Motor neuron (in vitro differentiated cells): Measurements from ENCODE around the gene IGSF9B. TPM values are rescaled to one million over a fixed set of nuclear protein-coding genes. Genes with fewer than 3 reads are reported as not detected.

Source experiments
- ATAC-seq, 8 experiments: fragments of 200-7000 bp; cut with Tn5 transposase; replicated peaks in 6 of 8; 2 replicates each; pipeline ENCODE4 v1.8.0; 2021; ENCODE audit warnings: mild to moderate bottlenecking in 8 of 8, moderate library complexity in 8 of 8
- H3K27ac ChIP-seq, 2 donors: fragments of 250-450 bp; sonication (Bioruptor Pico); 2 replicates each; pipeline ENCODE4 v1.9.0; 2021; ENCODE audit warnings: antibody characterized with exemption in 2 of 2, mild to moderate bottlenecking in 2 of 2, moderate library complexity in 1 of 2
- H3K4me1 ChIP-seq, 2 donors: fragments of 250-450 bp; sonication (Bioruptor Pico); replicated peaks in 1 of 2; 2 replicates each; pipeline ENCODE4 v1.6.1; 2021; ENCODE audit warnings: antibody characterized with exemption in 2 of 2, mild to moderate bottlenecking in 2 of 2, moderate library complexity in 1 of 2
- H3K4me3 ChIP-seq, 5 donors: fragments of 250-450 bp; sonication (Bioruptor Pico); 2 replicates each; pipeline ENCODE4 v1.9.0; 2021; ENCODE audit warnings: antibody characterized with exemption in 5 of 5, mild to moderate bottlenecking in 5 of 5, moderate library complexity in 4 of 5
- WGBS, 10 experiments: fragments of 450-650 bp; shearing (Covaris generic); methylation state at CpG; one replicate each; pipeline ENCODE4 v1.0.0; 2022; 5-methylcytosine and 5-hydroxymethylcytosine counted together
- in situ Hi-C, 9 experiments: fragments of 400-800 bp; cut with MboI; loops; one replicate each; pipeline ENCODE4 v1.15.0; 2021; ENCODE audit warnings: low sequenced_read_pairs in 9 of 9, low pct_unique_long_range_greater_than_20kb in 2 of 9; ENCODE audit not compliant: unreplicated experiment in 9 of 9
- total RNA-seq, 8 experiments: library from RNA; unstranded; fragments of 300-600 nt; gene quantifications; 2 replicates each; pipeline versions ENCODE4 v1.2.3 to v1.2.4, GENCODE V29; 2022

IGSF9B gene
- total RNA-seq, 8 experiments from 2014 or later = 1.3 to 32.1 (median 9.8) TPM

DNA sequence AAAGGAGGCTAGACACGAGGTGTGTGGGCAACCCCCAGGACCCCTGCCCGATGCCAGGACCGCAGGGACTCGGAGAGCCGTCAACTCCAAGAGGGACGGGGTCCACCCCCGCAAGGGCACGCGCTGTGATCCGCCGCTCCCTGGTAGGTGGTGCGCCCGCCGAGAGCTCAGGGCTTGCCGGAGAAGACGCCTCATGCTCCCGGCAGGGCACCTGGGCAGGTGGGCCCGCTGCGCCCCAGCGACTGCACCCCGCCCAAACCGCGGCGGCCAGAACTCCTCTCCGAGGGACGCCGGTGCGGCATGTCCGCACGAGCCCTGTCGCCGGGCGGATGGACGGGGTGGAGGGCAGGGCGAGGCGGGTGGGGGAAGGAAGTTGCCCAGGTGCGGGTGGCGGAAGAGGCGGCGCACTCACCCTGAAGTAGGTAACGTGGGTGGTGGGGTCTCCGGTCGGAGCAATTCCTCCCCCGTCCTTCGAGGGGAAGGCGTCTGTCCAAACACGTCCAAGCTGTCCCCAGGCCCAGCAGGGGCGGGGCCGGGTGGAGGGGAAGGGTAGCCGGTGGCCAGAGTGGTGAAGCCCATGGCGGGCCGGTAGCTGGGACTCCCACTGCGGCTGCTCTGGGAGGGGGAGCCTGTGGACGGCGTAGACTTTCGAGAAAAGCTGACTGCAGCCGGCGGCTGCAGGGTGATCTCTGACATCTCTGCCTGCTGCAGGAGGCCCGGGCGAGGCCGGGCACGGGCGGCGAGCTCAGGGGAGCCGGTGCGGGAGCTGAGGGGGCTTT is 37.2 kb downstream of the IGSF9B start:
- H3K4me1 ChIP-seq = peaks cover 2 to 18% of the 10 kb centered on the region in 2 donors
- no peak for ATAC-seq
- in situ Hi-C loops = loop anchor here in 1 of 9 experiments (10.0 kb wide), 1 partner anchor 225 kb away; no protein-coding TSS in a partner anchor
- H3K4me3 ChIP-seq = no peak overlapping the region
- no CpG with 5 or more reads among the region's 66 CpGs for WGBS, 10 experiments
- H3K27ac ChIP-seq = no peak overlapping the region

DNA sequence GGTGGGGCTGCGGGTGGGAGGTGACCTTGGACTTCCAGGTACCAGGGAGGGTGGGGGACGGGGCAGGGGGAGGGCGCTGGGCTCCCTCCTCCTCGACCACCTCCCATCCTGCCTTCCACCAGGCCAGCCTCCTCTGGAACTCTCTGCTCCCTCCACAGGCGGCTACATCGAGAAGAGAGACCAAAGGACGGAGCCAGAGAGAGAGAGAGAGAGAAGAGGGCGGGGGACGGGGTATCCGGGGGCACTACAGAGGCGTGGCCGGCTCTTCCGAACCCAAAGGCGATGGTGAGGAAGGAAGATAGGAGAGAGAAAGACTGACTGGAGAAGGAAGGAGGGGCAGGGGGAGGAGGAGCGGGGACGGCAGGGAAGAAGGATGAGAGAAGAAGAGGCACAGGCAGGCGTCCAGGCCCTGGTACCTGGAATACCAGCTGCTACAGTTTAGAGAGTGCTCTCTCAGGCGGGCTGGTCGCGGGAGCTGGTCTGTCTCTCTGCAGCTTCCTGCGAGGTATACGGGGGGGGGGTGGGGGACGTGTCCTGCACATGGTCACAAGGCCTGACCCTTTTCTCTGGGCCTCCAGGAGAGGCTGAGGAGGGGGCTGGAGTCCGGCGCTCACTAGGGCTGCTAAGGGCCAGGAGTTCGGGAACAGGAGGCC is 38.0 kb downstream of the IGSF9B start:
- in situ Hi-C loops = no loop called here
- peak in 7 of 8 experiments; percentile 19 to 76 (median 52) for ATAC-seq
- WGBS, 10 experiments = no CpG with 5 or more reads among the region's 26 CpGs
- peaks cover 2 to 18% of the 10 kb centered on the region in 2 donors for H3K4me1 ChIP-seq
- peak overlapping the region in 1 of 2 donors; percentile 10 for H3K27ac ChIP-seq
- H3K4me3 ChIP-seq = no peak overlapping the region

DNA sequence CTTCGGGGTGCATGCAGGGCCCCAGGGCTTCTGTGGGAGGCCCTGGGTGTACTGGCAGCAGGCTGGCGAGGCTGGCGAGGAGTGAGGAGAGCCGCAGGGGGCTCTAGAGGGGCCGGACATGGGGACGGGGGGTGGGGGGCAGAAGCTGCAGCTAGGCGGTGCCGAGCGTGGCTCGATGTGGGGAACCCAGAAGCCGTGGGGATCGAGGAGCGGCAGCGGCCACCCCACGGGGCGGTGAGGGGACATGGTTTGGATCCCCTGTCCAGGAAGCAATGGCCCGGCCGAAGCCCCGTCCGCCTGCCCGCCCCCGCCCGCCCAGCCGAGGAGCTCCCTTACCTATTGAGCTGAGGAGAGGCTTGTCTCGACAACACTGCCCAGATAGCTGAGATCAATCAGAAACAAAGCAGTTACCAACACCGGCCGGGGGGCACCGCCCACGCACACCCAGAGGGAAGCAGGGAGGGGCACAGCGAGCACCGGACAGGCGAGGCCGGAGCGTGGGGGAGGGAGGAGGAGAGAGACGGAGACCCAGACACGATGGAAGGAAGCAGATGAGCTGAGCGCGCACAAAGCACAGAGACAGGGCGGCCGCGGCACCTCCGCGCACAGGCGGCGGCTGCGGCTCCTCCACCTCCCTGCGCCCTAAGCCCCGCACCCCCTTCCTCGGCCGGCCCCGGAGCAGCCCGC is 38.7 kb downstream of the IGSF9B start:
- peak; percentile 24 to 81 (median 55) for ATAC-seq
- Histone ChIP-seq H3K4me3 (no peak overlapping the region), H3K27ac (peak overlapping the region in 1 of 2 donors; percentile 10), H3K4me1 (peaks cover 2 to 18% of the 10 kb centered on the region in 2 donors)
- WGBS, 10 experiments = 30% methylated on average over 3 of the region's 52 CpGs; no CpG with 5 or more reads in 9 of the 10 experiments
- in situ Hi-C loops = no loop called here

DNA sequence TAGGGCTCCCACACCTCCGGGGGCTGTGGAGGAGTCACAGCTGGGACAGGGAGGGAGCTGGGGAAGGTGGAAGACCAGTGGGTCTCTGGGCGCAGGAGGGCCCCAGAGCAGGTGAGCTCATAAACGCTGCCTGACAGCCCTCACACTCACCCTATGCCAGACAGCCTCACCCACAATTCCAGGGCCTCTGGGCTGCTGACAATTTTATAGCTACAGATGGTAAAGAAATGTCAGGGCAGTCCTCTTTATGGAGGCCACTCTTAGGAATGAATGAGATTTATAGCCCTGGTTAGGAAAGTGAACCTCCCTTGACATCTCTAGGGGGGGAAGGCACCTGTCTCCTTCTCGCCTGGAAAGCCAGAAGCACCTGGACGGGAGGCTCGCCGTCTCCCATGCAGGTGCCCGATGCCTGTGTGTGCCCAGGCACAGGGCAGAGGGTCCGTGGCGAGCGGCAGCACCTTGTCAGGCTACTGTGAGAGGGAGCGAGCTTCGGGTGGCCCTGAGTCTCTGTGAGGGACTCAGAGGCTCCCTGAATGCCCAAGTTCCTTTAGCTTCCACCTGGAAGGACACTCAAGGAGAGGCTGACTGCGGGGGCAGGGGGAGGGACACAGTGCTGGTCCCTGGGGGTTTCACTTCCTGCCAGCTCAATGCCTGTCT is 39.9 kb downstream of the IGSF9B start:
- no peak for ATAC-seq
- in situ Hi-C loops = no loop called here
- WGBS, 10 experiments = 50 to 80% (median 80%) methylated on average over 1 to 2 of the region's 14 CpGs; no CpG with 5 or more reads in 5 of the 10 experiments
- no peak overlapping the region for H3K27ac ChIP-seq
- H3K4me3 ChIP-seq = no peak overlapping the region
- peaks cover 2 to 18% of the 10 kb centered on the region in 2 donors for H3K4me1 ChIP-seq

DNA sequence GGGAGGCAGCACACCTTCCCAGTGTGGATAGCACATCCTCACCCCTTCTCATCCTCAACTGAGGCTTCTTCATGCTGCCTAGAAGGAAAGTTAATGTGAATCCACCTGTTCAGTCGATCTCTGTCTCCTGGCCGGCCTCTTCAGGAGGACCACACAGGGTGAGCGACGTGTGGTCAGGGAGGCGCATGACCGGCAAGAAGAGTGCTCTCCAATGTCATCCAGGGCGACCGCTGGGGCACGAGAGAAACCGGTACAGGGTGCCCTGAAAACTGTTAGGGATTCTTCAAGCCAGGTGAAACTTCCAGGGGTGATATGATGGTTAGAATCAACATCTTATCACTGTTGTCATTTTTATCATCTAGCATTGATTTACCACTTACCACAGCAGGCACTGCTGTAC is 43.0 kb downstream of the IGSF9B start:
- WGBS, 10 experiments = 65 to 95% (median 80%) methylated on average over 1 to 10 of the region's 10 CpGs; no CpG with 5 or more reads in 3 of the 10 experiments
- Histone ChIP-seq H3K4me1 (peaks cover 2 to 13% of the 10 kb centered on the region in 2 donors), H3K27ac (no peak overlapping the region), H3K4me3 (no peak overlapping the region)
- in situ Hi-C loops = no loop called here
- no peak for ATAC-seq

DNA sequence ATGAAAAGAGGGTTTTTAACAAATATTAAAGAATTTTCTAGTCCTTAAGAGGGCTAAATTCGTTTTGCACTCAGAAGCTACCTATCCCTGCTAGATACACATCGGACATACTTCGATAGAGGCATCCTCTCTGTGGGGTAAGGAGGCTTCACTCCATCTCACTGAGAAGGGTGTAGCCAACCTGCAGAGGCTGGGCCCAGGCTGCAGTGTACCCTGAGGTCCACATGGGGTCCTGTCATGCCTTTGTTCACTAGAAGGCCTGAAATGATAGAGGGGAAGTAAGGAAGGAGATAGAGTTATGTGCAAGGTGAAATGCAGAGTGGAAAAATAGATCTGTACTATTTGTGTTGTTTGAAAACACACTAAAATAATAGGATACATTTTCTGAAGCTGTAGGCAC is 45.6 kb downstream of the IGSF9B start:
- peak in 3 of 8 experiments; percentile 43 to 68 (median 65) for ATAC-seq
- H3K4me3 ChIP-seq = no peak overlapping the region
- H3K27ac ChIP-seq = no peak overlapping the region
- in situ Hi-C loops = no loop called here
- 26 to 100% (median 75%) methylated on average over 2 to 3 of the region's 3 CpGs; no CpG with 5 or more reads in 2 of the 10 experiments for WGBS, 10 experiments
- no peaks in the 10 kb centered on the region for H3K4me1 ChIP-seq

DNA sequence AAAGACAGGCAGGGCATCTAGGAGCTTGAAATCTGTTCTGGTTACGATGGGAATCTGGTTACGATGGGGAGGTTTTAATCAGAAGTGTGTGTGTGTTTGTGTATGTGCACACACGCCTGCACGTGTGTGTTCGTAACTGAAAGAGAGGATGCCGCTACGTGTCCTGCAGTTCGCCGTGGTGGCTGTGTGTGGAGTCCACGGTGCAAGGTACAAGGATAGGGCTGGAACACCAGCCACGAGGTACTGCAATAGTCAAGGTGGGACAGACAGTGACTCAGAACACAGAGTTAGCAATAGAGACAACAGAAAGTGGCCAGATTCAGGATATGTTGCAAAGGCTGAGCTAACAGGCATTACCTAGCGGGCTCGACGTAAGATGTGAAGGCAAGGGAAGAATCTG is 46.7 kb downstream of the IGSF9B start:
- 74 to 95% (median 87%) methylated on average over 1 to 10 of the region's 14 CpGs; no CpG with 5 or more reads in 3 of the 10 experiments for WGBS, 10 experiments
- H3K4me1 ChIP-seq = no peaks in the 10 kb centered on the region
- H3K27ac ChIP-seq = no peak overlapping the region
- ATAC-seq = no peak
- in situ Hi-C loops = no loop called here
- H3K4me3 ChIP-seq = no peak overlapping the region

DNA sequence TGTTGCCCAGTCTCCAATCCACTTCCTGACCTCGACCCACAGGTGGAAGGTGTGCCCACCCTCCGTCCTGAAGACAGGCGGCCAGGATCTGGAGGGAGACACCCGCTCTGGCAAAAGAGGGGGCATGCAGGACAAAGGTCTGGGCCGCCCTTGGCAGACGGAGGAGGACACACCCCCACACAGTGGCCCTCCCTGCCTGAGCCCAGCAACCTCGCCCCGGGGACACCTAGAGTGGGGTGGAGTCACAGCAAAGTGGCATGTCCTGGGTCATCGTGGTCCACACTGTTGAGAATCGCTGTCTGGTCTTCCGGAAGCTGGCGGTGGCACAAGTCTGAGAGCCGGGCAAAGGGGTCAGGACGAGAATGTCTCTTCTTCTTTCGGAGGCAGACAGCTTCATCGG is 47.9 kb downstream of the IGSF9B start:
- WGBS, 10 experiments = 53 to 95% (median 91%) methylated on average over 1 to 8 of the region's 16 CpGs; no CpG with 5 or more reads in 3 of the 10 experiments
- in situ Hi-C loops = no loop called here

DNA sequence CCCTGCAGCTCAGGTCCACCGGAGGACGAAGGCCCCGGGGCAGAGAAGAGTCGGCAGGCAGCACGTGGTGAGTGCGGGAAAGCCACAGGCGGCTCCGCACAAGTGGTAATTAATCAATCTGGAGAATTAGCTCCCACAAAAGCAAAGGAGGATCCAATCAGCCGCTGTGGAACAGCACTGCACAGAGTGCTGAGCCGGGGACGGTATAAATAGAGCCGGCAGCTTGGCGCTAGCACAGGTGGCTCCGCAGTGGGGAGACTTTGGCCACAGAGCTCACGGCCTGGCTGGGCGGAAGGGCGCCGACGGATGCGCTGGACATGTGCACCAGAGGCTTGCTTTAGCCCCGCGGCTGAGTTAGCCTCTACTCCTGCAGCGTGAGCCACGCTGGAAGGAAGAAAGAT is 48.9 kb downstream of the IGSF9B start:
- H3K27ac ChIP-seq = no peak overlapping the region
- in situ Hi-C loops = no loop called here

More for the DNA sequence above, 47.9 kb downstream of the IGSF9B start:
- H3K4me3 ChIP-seq = no peak overlapping the region
- ATAC-seq = peak in 1 of 8 experiments; percentile 11
- H3K27ac ChIP-seq = no peak overlapping the region
- no peaks in the 10 kb centered on the region for H3K4me1 ChIP-seq

DNA sequence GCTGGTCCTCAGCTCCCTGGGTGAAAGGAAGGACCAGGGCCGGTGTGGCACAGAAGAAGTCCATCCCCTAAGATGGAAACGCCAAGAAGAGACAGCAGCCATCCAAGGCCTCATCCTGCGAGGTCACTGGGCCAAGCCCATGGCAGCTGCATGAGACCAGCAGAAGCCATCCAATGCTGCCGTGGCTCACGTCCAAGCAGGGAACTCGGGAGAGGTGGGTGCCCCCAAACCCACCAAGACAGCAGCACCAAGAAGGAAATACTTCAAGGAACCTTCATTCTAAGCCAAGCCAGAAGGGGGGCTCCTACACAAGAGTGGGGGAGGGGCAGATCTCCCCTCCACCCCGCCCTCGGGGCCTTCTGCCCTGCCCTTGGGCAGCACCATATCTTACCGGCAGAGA is 49.6 kb downstream of the IGSF9B start:
- Histone ChIP-seq H3K27ac (no peak overlapping the region), H3K4me1 (no peaks in the 10 kb centered on the region), H3K4me3 (no peak overlapping the region)
- in situ Hi-C loops = no loop called here
- WGBS, 10 experiments = 20 to 100% (median 60%) methylated on average over 1 of the region's 9 CpGs; no CpG with 5 or more reads in 6 of the 10 experiments
- ATAC-seq = peak in 2 of 8 experiments; percentile 3 to 8

More for the DNA sequence above, 48.9 kb downstream of the IGSF9B start:
- Histone ChIP-seq H3K4me1 (no peaks in the 10 kb centered on the region), H3K4me3 (no peak overlapping the region)
- peak in 5 of 8 experiments; percentile 29 to 51 (median 45) for ATAC-seq
- WGBS, 10 experiments = 40 to 100% (median 90%) methylated on average over 1 to 20 of the region's 24 CpGs; no CpG with 5 or more reads in 3 of the 10 experiments

DNA sequence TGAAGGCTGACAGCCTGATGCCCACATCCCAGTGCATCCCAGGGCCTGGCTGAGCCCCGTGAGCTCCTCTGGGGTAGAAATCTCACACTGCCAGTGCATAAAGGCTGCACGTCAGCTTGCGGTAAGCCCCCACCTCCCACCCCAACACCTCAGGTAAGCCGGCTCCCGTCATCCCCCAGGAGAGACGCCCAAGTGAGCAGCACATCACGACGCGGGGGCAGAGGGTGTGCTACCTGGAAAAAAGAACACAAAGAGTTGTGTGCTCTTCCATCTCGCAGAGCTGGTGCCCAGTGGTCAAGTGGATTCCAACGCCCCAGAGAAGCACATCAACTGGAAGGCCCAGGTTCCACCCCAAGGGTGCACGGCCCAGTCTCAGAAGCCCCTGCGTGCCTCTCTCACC is 50.0 kb downstream of the IGSF9B start:
- ATAC-seq = no peak
- in situ Hi-C loops = no loop called here
- WGBS, 10 experiments = 100% methylated on average over 1 of the region's 13 CpGs; no CpG with 5 or more reads in 9 of the 10 experiments
- Histone ChIP-seq H3K4me1 (no peaks in the 10 kb centered on the region), H3K27ac (no peak overlapping the region), H3K4me3 (no peak overlapping the region)

DNA sequence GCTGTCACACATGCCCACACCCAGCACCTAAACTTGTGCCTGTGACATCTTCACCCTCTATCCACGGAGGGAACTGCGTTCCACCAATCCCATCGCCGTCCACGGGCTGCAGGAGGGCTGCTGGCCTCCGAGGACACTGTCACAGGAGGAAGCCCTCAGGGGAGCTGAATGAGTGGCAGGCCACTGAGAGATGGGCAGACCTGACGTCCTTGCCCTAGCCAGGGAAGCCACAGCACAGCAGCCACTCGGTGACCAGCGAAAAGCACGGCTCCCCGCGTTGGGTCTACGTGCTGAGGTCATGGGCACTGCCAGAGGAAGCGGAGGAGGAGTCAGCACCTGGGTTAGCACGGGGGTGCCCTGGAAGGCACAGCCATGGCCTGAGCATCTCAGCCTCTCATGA is 50.5 kb downstream of the IGSF9B start:
- H3K4me3 ChIP-seq = no peak overlapping the region
- ATAC-seq = peak in 2 of 8 experiments; percentile 4 to 12
- in situ Hi-C loops = no loop called here
- 56 to 97% (median 93%) methylated on average over 4 to 10 of the region's 15 CpGs; no CpG with 5 or more reads in 5 of the 10 experiments for WGBS, 10 experiments
- H3K27ac ChIP-seq = no peak overlapping the region
- H3K4me1 ChIP-seq = no peaks in the 10 kb centered on the region
